K562 (cell line): ENCODE measurements around the gene C12orf43. TPM values are rescaled to one million over a fixed set of nuclear protein-coding genes. Genes with fewer than 3 reads are reported as not detected.

Experiments used
- EHMT2 ChIP-seq: fragments of 450-650 bp; IDR thresholded peaks from 2 replicates; pipeline ENCODE4 v1.6.1; 2018; ENCODE audit warnings: antibody characterized with exemption
- JUND ChIP-seq, 2 experiments: IDR thresholded peaks; 2 replicates in 1 of 2; 3 replicates in 1 of 2; pipeline ENCODE4 v1.6.1; 2011; ENCODE audit warnings: borderline replicate concordance in 2 of 2, low read depth in 2 of 2, low read length in 2 of 2, improper control_type of control experiment in 1 of 2, missing biosample characterization in 1 of 2, missing genetic modification characterization in 1 of 2, missing genetic modification reagents in 1 of 2
- MEIS2 ChIP-seq: fragments of 450-650 bp; IDR thresholded peaks from 2 replicates; pipeline ENCODE4 v1.6.1; 2014; ENCODE audit warnings: mild to moderate bottlenecking; ENCODE audit not compliant: partially characterized antibody
- MITF ChIP-seq: IDR thresholded peaks from 2 replicates; pipeline ENCODE4 v1.6.1; 2014; ENCODE audit warnings: antibody characterized with exemption
- NCOA4 ChIP-seq: fragments of 450-650 bp; IDR thresholded peaks from 2 replicates; pipeline ENCODE4 v1.6.1; 2018; ENCODE audit warnings: mild to moderate bottlenecking; ENCODE audit not compliant: partially characterized antibody
- ZNF165 ChIP-seq: fragments of 250-450 bp; sonication (Bioruptor Pico); IDR thresholded peaks from 2 replicates; pipeline ENCODE4 v1.4.0; 2020; ENCODE audit warnings: borderline replicate concordance
- ZNF586 ChIP-seq: fragments of 450-650 bp; formaldehyde crosslinking; conservative IDR thresholded peaks from 2 replicates; pipeline ENCODE4 v1.4.0; 2020; ENCODE audit warnings: mild to moderate bottlenecking, moderate library complexity
- polyA plus RNA-seq, 8 experiments: library from polyadenylated mRNA; depleted of rRNA in 4 of 8; stranded (reverse) in 5 of 8; unstranded in 3 of 8; fragments of >200 nt; fragmentation: Nextera tagmentation in 2 of 8; fragmentation: Illumina TruSeq in 1 of 8; extraction: Ambion mirVana in 2 of 8; extraction: Trizol in 1 of 8; gene quantifications; 2 replicates each; pipeline versions ENCODE4 v1.2.1 to v1.2.3, GENCODE V29; 2011 to 2014; ENCODE audit warnings: inconsistent platforms in 1 of 8, missing spikeins in 1 of 8
- total RNA-seq, 7 experiments: library from RNA; depleted of rRNA in 6 of 7; stranded (reverse); fragments of >200 nt in 6 of 7; fragmentation: Illumina TruSeq in 2 of 7; extraction: Trizol in 2 of 7; gene quantifications; 2 replicates each; pipeline versions ENCODE4 v1.2.1 to v1.2.3, GENCODE V29; 2011 to 2021; ENCODE audit warnings: low replicate concordance in 1 of 7
- TF ChIP-seq, protein P1 (sequence below): fragments of 250-450 bp; sonication (Bioruptor Pico); IDR thresholded peaks from 2 replicates; pipeline ENCODE4 v1.5.0; 2020; ENCODE audit warnings: mild to moderate bottlenecking, borderline replicate concordance
- TF ChIP-seq, protein P2 (sequence below): sonication (generic); formaldehyde crosslinking; IDR thresholded peaks from 2 replicates; pipeline ENCODE4 v1.8.0; 2022; ENCODE audit warnings: mild to moderate bottlenecking, missing genetic modification reagents

Gene C12orf43
- total and polyA plus RNA-seq, 9 of the 15 experiments (the other 6 are each of a cell fraction or from before 2014, with no cell fraction given): 4.3 to 22.2 (median 16.8) TPM

DNA sequence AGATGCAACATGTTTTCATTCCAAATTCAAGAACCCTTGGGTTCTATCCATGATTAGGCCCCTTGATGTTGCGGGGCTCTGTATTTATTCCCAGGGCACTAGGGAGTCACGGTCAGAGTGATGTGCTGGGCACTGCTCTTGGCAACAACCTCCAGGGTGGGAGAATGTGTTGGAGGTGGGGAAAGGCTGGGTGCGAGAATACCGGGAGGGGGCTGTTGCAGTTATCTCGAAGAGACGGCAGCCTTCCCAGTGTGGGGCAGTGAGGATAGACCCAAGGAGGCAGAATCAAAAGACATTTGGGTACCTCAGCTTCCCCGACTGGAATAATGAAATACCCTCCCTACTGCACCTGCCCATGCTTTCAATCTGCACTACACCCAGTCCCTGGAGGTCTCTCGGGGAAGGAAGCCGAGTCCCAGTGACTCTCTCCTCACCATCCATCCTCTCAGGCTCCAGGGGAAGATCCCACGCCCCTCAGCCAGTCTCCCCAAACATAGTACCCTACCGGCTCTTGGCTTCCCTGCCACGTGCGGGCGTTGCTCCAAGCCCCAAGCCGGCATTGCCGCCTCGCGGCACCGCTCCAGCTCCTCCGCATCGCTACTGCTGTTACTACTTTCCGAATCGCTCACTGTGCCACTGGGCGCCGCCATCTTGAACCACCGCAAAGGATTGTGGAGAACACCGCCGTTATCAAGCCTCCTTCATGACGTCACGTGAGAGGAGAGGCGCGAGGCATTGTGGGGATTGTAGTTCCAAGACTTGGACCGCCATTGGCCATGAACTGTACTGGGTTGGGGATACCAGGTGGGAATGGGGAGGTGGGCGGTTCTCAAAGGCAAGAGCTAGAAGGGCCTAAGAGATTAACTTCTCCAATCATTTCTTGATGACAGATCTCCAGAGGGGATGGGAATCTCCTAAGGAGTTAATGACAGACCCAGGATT lies at the start of gene C12orf43 (continued):
- TF ChIP-seq, protein P1, sequence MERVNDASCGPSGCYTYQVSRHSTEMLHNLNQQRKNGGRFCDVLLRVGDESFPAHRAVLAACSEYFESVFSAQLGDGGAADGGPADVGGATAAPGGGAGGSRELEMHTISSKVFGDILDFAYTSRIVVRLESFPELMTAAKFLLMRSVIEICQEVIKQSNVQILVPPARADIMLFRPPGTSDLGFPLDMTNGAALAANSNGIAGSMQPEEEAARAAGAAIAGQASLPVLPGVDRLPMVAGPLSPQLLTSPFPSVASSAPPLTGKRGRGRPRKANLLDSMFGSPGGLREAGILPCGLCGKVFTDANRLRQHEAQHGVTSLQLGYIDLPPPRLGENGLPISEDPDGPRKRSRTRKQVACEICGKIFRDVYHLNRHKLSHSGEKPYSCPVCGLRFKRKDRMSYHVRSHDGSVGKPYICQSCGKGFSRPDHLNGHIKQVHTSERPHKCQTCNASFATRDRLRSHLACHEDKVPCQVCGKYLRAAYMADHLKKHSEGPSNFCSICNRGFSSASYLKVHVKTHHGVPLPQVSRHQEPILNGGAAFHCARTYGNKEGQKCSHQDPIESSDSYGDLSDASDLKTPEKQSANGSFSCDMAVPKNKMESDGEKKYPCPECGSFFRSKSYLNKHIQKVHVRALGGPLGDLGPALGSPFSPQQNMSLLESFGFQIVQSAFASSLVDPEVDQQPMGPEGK (CRISPR knock-in tag): no peak
- TF ChIP-seq ZNF165 (0 out of 2 replicates have a peak, but pooled peaks have one; percentile 61), NCOA4 (no peak), EHMT2 (peak; percentile 64; the same call in 1 of the 2 replicates), ZNF586 (CRISPR knock-in tag) (no peak), JUND (IDR thresholded peaks at IDR 0.05; ENCODE audit: borderline replicate concordance, low read depth, low read length) (peak; percentile 89), JUND (tag; IDR thresholded peaks at IDR 0.05; ENCODE audit: borderline replicate concordance, low read depth, low read length) (peak; percentile 79; the same call in 1 of the 3 replicates), MITF (no peak), MEIS2 (no peak)
- TF ChIP-seq, protein P2, sequence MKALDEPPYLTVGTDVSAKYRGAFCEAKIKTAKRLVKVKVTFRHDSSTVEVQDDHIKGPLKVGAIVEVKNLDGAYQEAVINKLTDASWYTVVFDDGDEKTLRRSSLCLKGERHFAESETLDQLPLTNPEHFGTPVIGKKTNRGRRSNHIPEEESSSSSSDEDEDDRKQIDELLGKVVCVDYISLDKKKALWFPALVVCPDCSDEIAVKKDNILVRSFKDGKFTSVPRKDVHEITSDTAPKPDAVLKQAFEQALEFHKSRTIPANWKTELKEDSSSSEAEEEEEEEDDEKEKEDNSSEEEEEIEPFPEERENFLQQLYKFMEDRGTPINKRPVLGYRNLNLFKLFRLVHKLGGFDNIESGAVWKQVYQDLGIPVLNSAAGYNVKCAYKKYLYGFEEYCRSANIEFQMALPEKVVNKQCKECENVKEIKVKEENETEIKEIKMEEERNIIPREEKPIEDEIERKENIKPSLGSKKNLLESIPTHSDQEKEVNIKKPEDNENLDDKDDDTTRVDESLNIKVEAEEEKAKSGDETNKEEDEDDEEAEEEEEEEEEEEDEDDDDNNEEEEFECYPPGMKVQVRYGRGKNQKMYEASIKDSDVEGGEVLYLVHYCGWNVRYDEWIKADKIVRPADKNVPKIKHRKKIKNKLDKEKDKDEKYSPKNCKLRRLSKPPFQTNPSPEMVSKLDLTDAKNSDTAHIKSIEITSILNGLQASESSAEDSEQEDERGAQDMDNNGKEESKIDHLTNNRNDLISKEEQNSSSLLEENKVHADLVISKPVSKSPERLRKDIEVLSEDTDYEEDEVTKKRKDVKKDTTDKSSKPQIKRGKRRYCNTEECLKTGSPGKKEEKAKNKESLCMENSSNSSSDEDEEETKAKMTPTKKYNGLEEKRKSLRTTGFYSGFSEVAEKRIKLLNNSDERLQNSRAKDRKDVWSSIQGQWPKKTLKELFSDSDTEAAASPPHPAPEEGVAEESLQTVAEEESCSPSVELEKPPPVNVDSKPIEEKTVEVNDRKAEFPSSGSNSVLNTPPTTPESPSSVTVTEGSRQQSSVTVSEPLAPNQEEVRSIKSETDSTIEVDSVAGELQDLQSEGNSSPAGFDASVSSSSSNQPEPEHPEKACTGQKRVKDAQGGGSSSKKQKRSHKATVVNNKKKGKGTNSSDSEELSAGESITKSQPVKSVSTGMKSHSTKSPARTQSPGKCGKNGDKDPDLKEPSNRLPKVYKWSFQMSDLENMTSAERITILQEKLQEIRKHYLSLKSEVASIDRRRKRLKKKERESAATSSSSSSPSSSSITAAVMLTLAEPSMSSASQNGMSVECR (CRISPR knock-in tag): peak; percentile 89
- TF ChIP-seq, all 486 proteins: peak for 115
